Skin epidermis (tissue), 12 donors: Measurements from ENCODE around the gene TAB2.

Experiments
- H3K27ac ChIP-seq, 21 experiments: fragments of 200-600 bp; sonication (generic) in 11 of 21; one replicate each; pipeline ENCODE4 v1.5.0; 2020; ENCODE audit warnings: mild to moderate bottlenecking in 3 of 21, inconsistent platforms in 2 of 21, moderate library complexity in 2 of 21
- H3K4me3 ChIP-seq, 7 experiments: fragments of 200-600 bp; sonication (generic) in 2 of 7; one replicate each; pipeline ENCODE4 v1.5.0; 2020; ENCODE audit warnings: inconsistent platforms in 2 of 7, mild to moderate bottlenecking in 2 of 7, moderate library complexity in 1 of 7

Gene TAB2

DNA sequence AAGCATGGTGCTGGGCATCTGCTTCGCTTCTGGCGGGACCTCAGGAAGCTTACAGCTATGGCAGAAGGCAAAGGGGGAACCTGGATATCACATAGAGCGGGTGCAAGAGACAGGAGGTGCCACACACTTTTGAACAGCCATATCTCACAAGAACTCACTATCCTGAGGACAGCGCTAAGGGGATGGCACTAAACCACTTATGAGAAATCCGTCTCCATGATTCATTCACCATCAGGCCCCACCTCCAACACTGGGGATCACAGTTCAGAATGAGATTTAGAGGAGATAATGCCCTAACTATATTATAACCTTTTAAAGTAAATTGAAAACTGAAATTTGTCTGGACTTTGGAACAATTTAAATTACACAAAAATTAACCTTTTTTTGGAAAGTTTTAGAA is 44.8 kb downstream of the TAB2 start:
- no peak overlapping the region for H3K4me3 ChIP-seq
- no peak overlapping the region for H3K27ac ChIP-seq

GRCh38 chr6:149363154-149363553 is 45.6 kb downstream of the TAB2 start:
- Histone ChIP-seq H3K4me3 (no peak overlapping the region), H3K27ac (no peak overlapping the region)

- no peak overlapping the region for H3K4me3 ChIP-seq
- no peak overlapping the region for H3K27ac ChIP-seq
Observed at GRCh38 chr6:149364557-149364956, 47.0 kb downstream of the TAB2 start.

GRCh38 chr6:149365197-149365596 is 47.7 kb downstream of the TAB2 start:
- Histone ChIP-seq H3K4me3 (no peak overlapping the region), H3K27ac (no peak overlapping the region)

DNA sequence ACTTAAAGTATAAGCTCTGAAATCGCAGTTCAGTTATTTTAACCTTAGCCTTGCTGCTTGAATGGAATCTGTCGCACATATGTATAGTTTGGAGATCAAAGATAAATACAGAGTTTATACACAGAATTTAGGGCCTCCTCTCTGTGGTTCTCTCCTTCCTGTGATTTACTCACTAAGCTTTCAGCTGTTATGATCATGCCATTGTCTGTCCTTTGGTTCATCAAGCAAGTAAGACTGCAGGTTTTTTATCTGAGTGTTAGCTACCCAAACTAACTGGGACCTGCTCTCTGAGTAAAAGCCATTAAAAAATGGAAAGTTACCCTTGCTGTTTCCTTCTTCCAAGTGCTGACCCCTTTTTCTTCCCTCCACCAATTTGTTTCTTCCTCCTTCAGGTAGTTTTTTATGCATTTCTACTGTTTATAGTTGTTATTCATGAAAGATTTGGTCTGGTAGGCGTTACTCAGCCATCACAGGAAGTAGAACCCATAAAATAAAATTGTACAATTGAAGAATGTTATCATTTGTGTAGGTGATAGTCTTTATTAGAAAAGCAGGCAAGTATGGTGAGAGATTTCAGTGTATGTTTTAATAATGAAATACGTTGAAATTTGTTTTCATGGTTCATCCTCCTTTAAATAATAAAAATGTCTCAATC is 48.9 kb downstream of the TAB2 start:
- Histone ChIP-seq H3K4me3 (no peak overlapping the region), H3K27ac (no peak overlapping the region)

GRCh38 chr6:149368065-149368464 is 50.6 kb downstream of the TAB2 start:
- Histone ChIP-seq H3K4me3 (no peak overlapping the region), H3K27ac (no peak overlapping the region)

DNA sequence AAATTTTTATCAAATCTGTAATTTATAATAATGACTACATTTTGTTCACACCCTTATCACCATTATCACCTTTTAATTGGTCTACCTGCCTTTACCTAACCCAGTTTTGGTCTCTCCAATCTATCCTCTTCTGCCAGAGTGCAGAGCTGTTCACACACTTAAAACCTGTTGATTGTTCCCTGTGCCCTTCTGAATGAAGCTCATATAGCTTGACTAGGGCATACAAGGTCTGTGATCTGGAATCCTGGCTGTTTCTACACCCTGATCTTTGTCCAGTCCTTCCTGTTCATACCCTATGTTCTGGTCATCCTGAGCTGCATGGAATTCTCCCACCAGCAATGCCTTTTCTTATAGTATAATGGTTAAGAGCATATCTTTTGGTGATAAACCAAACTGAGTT is 53.6 kb downstream of the TAB2 start:
- Histone ChIP-seq H3K27ac (no peak overlapping the region), H3K4me3 (no peak overlapping the region)

- Histone ChIP-seq H3K27ac (no peak overlapping the region), H3K4me3 (no peak overlapping the region)
Observed at GRCh38 chr6:149372062-149372461, 54.5 kb downstream of the TAB2 start.

- Histone ChIP-seq H3K27ac (no peak overlapping the region), H3K4me3 (no peak overlapping the region)
Observed at GRCh38 chr6:149373511-149373910, 56.0 kb downstream of the TAB2 start.

DNA sequence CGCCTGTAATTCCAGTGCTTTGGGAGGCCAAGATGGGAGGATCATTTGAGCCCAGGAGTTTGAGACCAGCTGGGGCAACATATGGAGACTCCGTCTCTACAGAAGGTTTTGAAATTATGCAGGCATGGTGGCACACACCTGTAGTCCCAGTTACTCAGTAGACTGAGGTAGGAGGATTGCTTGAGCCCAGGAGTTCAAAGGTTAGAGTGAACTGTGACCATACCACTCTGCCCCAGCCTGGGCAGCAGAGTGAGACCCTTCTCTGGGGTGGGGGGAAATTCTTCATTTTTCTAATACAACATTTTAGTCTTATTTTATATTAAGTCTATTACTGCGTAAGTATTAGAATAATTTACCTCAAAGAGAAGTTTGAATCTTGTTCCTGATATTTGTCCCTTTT is 62.5 kb downstream of the TAB2 start:
- H3K4me3 ChIP-seq = no peak overlapping the region

GRCh38 chr6:149380523-149380922 is 63.0 kb downstream of the TAB2 start:
- Histone ChIP-seq H3K27ac (no peak overlapping the region), H3K4me3 (no peak overlapping the region)

More for the DNA sequence above, 62.5 kb downstream of the TAB2 start:
- no peak overlapping the region for H3K27ac ChIP-seq

- Histone ChIP-seq H3K27ac (no peak overlapping the region), H3K4me3 (no peak overlapping the region)
Observed at GRCh38 chr6:149383371-149383770, 65.9 kb downstream of the TAB2 start.

DNA sequence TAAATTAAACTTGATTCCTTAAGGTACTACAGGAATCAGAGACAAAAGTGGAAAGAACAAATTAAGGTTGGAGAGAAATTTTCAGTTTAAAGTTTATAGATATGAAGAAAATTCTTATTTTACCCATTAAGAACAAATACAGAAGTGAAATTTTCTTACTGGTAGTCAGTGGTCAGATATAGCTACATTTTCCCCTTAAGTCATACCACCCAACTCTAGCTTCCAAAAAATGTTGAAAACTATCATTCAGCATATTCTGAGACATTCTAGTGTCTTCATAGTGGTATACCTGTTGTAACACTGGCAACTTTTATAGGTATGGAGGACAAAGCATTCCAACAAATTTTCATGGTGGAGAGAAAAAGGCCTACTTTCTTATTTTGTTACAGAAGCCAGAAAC is 67.0 kb downstream of the TAB2 start:
- no peak overlapping the region for H3K4me3 ChIP-seq
- no peak overlapping the region for H3K27ac ChIP-seq

- Histone ChIP-seq H3K4me3 (no peak overlapping the region), H3K27ac (no peak overlapping the region)
Observed at GRCh38 chr6:149385998-149386646, 68.6 kb downstream of the TAB2 start.

DNA sequence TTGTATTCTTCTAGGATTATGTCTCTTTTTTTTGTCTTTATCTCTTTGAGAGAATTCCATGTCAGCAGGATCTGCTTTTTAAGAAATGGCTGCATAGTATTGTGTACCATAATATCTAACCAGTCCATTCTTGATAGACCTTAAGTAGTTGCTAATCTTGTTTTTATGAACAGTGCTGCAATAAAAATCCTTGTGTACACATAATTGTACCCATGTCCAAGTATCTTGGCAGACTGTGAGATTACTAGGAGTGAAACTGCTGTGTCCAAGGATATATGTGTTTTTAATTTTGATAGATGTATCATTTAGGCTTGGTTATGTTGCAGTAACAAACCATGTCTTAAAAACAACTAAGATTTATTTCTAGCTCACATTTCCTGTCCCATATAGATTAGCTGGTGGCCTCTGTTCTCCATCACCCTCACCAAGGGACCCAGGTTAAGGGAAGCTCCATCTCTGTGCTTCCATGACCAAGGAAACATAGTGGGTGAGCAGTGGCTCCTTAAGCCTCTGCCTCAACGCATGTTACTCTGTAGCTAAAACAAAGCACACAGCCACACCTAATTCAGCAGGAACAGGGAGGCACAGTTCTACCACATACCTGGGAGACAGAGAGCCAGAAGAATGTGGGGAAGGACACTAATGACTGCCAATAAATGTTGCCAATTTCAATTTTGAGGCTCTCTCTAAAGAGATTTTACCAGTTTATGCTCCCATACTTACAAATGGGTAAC is 70.4 kb downstream of the TAB2 start:
- Histone ChIP-seq H3K27ac (peak overlapping the region in 2 of 21 experiments; percentile 7 to 14), H3K4me3 (no peak overlapping the region)

DNA sequence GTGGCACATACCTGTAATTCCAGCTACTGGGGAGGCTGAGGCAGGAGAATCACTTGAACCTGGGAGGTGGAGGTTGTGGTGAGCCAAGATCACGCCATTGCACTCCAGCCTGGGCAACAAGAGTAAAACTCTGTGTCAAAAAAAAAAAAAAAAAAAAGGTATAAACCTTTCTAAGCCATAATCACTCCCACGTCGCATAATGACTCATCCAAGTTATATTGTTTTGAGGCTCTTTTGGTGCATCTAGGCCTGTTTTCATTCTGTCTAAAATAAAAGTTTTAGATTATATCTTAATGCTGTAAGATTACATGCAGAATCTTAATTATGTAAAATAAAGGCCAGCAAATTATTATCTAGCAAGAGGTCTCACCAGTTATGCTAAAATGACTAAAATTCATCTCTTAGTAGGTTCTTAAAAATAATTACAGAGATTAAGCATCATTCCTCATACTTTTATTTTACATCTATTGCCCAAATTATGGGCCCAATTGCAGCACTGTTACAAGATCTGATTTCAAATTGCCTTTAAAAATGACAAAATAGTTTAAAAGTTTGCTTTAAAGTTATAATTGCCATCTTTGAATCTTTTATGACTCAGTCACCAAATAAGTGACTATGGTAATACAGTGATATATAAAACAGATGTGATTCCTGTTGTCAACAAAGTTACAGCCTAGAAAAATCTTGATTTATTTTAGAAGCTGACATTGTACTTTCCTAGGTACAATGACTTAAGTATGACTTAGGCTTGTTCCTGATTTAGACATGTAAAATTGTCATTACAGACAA is 72.2 kb downstream of the TAB2 start:
- Histone ChIP-seq H3K4me3 (no peak overlapping the region), H3K27ac (peak overlapping the region in 2 of 21 experiments; percentile 8 to 51)

DNA sequence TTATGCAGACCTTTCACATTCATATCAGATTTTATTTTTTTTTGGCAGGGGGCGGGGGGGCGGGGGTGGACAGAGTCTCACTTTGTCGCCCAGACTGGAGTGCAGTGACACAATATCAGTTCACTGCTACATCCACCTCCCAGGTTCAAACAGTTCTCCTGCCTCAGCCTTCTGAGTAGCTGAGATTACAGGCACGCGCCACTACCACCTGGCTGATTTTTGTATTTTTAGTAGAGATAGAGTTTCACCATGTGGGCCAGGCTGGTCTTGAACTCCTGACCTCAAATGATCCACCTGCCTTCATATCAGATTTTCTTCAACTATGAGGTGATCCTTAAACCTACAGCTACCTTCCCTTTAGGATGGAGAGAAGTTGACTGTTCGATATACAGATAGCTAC is 74.6 kb downstream of the TAB2 start:
- Histone ChIP-seq H3K27ac (no peak overlapping the region), H3K4me3 (no peak overlapping the region)

DNA sequence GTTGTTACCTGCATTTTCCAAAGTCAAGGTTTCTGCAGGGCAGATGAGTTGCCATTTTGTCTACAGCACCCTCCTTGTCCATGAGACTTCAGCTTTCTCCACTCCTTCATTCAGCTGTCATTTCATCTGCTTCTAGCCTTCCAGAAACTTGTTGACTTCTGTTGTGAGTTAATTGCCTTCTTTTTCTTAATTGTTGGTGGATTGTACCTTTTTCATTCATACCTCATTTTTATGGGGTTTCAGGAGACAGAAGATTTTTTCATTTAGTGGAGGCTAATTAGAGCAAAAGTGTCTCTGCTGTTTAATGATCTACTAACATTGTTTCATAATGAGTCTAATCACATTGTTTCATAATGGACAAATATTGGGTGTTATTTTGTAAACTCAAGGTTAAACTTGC is 75.0 kb downstream of the TAB2 start:
- no peak overlapping the region for H3K27ac ChIP-seq
- no peak overlapping the region for H3K4me3 ChIP-seq

DNA sequence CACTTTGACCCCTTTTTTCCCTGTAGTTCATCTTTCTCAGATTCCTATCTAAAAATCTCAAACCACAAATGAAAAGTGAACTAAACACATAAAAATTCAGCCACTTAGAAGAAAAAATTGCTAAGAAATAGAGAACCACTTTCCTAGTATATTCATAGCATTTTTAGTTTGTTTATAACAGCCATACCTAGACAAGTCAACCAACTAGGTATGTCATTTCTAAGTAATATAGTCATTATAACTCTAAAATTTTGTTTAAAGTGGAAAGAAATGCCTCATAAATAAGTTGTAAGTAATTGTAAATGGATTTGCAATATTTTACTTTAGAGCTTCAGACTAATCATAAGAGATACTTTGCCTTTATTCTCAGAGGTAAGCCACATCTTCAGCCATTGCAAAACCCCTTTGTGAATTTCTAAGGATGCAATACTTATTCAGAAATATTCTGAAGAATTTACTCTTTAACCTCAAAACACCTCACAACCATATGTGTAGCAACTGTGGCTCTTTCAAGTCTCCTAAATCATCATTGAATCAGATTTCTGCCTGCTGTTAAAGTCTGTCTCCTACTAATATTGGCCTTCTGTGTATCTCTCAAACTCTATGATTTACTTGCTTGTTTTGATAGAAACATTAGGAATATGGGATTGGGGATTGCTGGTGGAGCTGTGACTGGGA is 75.6 kb downstream of the TAB2 start:
- Histone ChIP-seq H3K4me3 (no peak overlapping the region), H3K27ac (no peak overlapping the region)

DNA sequence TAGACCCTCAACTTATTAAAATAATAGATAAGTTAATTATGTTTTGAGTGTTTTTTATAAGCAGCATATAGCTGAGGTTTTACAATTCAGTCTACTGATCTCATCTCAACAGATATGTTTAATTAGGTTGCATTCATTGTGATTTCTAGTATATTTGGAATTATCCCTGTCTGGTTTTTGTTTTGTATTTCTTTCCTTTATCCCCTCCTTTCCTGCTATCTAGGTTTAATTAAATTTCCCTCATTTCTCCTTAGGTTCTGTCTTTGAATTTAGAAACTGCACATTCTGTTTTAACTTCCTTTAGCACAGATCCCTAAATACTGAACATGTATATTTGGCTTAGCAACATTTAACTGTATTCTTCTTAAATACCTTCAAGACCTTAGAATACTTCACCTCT is 77.7 kb downstream of the TAB2 start:
- H3K4me3 ChIP-seq = no peak overlapping the region

More for the DNA sequence above, 77.7 kb downstream of the TAB2 start:
- no peak overlapping the region for H3K27ac ChIP-seq
